A549 treated with GW870086 at 1 μM for 4 hours (cell line): ENCODE data around the gene GPR37L1. TPM values are rescaled to one million over a fixed set of nuclear protein-coding genes. Genes with fewer than 3 reads are reported as not detected.

Experiments
- total RNA-seq: library from RNA; stranded (reverse); fragments of 200-300 nt; extraction: Qiagen RNA extraction; gene quantifications from 5 replicates; pipeline ENCODE4 v1.2.3, GENCODE V29; 2022; ENCODE audit warnings: low read depth

The GPR37L1 gene, protein sequence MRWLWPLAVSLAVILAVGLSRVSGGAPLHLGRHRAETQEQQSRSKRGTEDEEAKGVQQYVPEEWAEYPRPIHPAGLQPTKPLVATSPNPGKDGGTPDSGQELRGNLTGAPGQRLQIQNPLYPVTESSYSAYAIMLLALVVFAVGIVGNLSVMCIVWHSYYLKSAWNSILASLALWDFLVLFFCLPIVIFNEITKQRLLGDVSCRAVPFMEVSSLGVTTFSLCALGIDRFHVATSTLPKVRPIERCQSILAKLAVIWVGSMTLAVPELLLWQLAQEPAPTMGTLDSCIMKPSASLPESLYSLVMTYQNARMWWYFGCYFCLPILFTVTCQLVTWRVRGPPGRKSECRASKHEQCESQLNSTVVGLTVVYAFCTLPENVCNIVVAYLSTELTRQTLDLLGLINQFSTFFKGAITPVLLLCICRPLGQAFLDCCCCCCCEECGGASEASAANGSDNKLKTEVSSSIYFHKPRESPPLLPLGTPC
- total RNA-seq = 0.15 to 0.21 TPM (median 0.16 TPM) in 5 replicates

DNA sequence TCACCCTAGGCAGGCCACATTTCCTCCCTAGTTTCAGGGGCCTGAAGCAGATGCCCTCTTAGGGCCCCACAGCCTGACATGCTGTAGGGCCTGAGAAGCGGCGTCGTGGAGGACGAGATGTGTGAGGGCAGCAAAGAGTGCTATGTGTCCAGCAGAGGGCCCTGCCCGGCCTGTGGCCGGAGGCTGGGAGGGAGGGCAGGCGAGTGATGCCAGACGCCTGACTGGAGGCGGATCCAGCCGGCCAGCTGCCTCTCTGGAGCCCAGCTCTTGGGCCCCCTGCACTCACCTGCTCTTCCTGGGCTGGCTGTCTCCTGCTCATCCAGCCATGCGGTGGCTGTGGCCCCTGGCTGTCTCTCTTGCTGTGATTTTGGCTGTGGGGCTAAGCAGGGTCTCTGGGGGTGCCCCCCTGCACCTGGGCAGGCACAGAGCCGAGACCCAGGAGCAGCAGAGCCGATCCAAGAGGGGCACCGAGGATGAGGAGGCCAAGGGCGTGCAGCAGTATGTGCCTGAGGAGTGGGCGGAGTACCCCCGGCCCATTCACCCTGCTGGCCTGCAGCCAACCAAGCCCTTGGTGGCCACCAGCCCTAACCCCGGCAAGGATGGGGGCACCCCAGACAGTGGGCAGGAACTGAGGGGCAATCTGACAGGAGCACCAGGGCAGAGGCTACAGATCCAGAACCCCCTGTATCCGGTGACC is at the start of gene GPR37L1:
Gene GPR37L1, plus strand, starts transcription at position 279 of the 697 bp plus-strand sequence. Its CDS starts 47 bp downstream, at position 326.

DNA sequence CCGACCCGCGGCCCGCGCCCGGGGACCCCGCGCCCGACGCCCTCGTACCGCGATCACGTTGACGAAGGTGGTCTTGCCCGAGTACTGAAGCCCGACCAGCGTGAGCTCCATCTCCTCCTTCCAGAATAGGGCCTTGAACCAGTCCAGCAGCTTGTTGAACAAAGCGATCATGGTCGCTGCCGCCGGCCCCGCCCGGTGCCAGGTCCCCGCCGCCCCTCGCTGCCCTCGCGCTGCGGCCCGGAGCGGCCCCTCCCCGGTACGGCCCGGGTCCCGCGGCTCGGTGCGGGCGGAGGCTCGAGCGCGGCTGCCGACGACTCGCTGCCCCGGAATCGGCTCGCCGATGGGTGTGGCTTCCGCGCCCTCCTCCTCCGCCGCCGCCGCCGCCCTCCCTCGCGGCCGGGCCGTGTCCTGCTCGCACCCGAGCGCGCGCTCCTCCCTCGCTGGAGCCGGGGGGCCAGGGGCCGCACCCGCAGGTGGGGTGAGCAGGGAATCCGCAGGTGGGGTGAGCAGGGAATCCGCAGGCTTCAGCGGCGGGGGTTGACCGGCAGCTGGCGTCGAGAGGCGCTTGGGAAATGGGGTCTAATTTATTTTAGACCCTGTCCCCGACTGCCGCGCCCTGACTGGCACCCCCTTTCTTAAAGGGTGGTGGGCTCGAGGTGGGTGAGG is 21.8 kb downstream of the GPR37L1 start, which contains the start of gene ARL8A:
Gene ARL8A, minus strand, starts transcription at position 336 of the 666 bp plus-strand sequence. Its CDS starts 165 bp downstream, at position 171.

DNA sequence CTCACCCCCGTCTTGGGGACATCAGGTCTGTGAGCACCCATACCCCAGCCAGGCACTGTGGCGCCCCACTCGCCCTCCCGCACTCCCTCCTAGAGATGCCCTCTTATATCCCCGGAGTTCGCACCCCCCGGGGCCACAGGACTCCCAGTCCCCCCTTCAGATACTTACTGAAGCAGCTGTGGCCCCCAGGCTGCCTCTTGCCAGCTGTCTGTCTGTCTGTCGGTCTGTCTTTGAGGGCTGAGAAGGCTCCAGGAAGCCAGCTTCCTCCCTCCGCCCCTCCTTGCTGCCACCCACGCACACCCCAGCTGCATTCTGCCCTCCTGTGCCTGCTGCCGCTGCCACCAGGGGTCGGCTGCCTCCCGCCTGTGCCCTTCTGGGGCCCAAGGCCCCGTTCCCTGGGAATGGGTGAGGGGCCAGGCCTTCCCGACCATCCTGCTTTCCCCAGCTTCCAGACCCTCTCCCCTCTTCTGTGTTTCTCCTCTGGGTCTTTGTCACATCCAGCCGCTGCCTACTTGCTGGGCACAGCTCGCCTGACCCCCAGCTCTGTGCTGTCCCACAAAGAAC is 37.7 kb downstream of the GPR37L1 start, which contains the start of gene PTPN7:
Gene PTPN7, minus strand, starts transcription at position 226 of the 564 bp plus-strand sequence. CDS start 1,200 bp downstream, outside the sequence.

Other genes with a start within 250 kb of the GPR37L1 start
- gene SHISA4, start 234.0 kb upstream of the GPR37L1 start, total RNA-seq = 12.1 to 18.3 TPM (median 16.2 TPM) in 5 replicates
- not detected in 5 replicates for gene LMOD1, start 176.4 kb upstream of the GPR37L1 start, total RNA-seq
- 96.8 to 122 TPM (median 103 TPM) in 5 replicates for gene TIMM17A, start 167.4 kb upstream of the GPR37L1 start, total RNA-seq
- 78.8 to 89.9 TPM (median 86.4 TPM) in 5 replicates for gene RNPEP, start 140.3 kb upstream of the GPR37L1 start, total RNA-seq
- 182 to 260 TPM (median 231 TPM) in 5 replicates for gene ELF3, start 112.3 kb upstream of the GPR37L1 start, total RNA-seq
- 44.0 to 54.7 TPM (median 48.4 TPM) in 5 replicates for gene ARL8A, start 21.8 kb downstream of the GPR37L1 start, total RNA-seq
- gene PTPN7, start 37.7 kb downstream of the GPR37L1 start, total RNA-seq = not detected in 5 replicates
- 0.31 to 0.79 TPM (median 0.55 TPM) in 5 replicates for gene LGR6, start 70.9 kb downstream of the GPR37L1 start, total RNA-seq
- gene UBE2T, start 219.0 kb downstream of the GPR37L1 start, total RNA-seq = 69.3 to 75.7 TPM (median 73.1 TPM) in 5 replicates
- gene PPP1R12B, start 225.8 kb downstream of the GPR37L1 start, total RNA-seq = 1.1 to 2.9 TPM (median 2.3 TPM) in 5 replicates